ENCODE results near the gene PRKCQ. TPM values are rescaled to one million over a fixed set of nuclear protein-coding genes. Genes with fewer than 3 reads are reported as not detected.
"Not testable (repeated sequence)": the region's sequence is repeated elsewhere in the genome, so short reads cannot be mapped to it uniquely, and the experiment has no call there.

Gene PRKCQ
- total RNA-seq, 2 donors from 2014 or later: 0.38 to 0.74 TPM

- intact Hi-C loops (cut with DNase I): no loop called here
- no peak for DNase-seq (ENCODE audit: low spot score)
These were observed 198.0 kb downstream of the PRKCQ start for GRCh38 chr10:6382081-6382480.

GRCh38 chr10:6380478-6380877 lies 199.6 kb downstream of the PRKCQ start:
- DNase-seq (ENCODE audit: low spot score); intact Hi-C loops (cut with DNase I): not testable (repeated sequence)

- intact Hi-C loops (cut with DNase I): no loop called here
- no peak for DNase-seq (ENCODE audit: low spot score)
These were observed 200.9 kb downstream of the PRKCQ start for GRCh38 chr10:6379015-6379776.
